Right lobe of liver (tissue), 6 donors: ENCODE data around the gene SLC16A14. TPM values are rescaled to one million over a fixed set of nuclear protein-coding genes. Genes with fewer than 3 reads are reported as not detected.

Experiments used
- ATAC-seq, 4 donors: fragments of 200-7000 bp; cut with Tn5 transposase; one replicate each; pipeline ENCODE4 v1.9.1; 2020; ENCODE audit warnings: mild to moderate bottlenecking in 4 of 4, moderate library complexity in 4 of 4
- DNase-seq, 3 donors: peaks; one replicate each; pipeline ENCODE4 v3.0.0-alpha.2; 2020
- H3K27ac ChIP-seq, 3 donors: fragments of 200-600 bp; one replicate each; pipeline ENCODE4 v1.8.0; 2022
- H3K27me3 ChIP-seq, 2 donors: fragments of 200-600 bp; one replicate each; pipeline ENCODE4 v1.8.0; 2022
- H3K36me3 ChIP-seq, 4 donors: fragments of 200-600 bp; sonication (generic) in 1 of 4; one replicate each; pipeline versions ENCODE4 v1.5.1 to v1.8.0; 2017 to 2022; ENCODE audit warnings: control low read depth in 1 of 4
- H3K4me1 ChIP-seq, 4 donors: fragments of 200-600 bp; sonication (generic) in 1 of 4; one replicate each; pipeline versions ENCODE4 v1.5.1 to v1.8.0; 2017 to 2022; ENCODE audit warnings: control low read depth in 1 of 4
- H3K4me3 ChIP-seq, 3 donors: fragments of 200-600 bp; one replicate each; pipeline ENCODE4 v1.8.0; 2022
- H3K9me3 ChIP-seq, 4 donors: fragments of 200-600 bp; sonication (generic) in 1 of 4; one replicate each; pipeline versions ENCODE4 v1.5.1 to v1.8.0; 2017 to 2022; ENCODE audit warnings: control low read depth in 1 of 4
- POLR2A ChIP-seq: fragments of 450-650 bp; IDR thresholded peaks from one replicate; pipeline ENCODE4 v1.6.1; 2017; ENCODE audit warnings: antibody characterized with exemption, mild to moderate bottlenecking
- WGBS: methylation state at CpG from one replicate; pipeline ENCODE4 v1.1.6; 2018; ENCODE audit warnings: low coverage, low lambda C conversion rate; ENCODE audit not compliant: insufficient coverage; ENCODE audit errors: missing lambda C conversion rate; 5-methylcytosine and 5-hydroxymethylcytosine counted together
- intact Hi-C, 2 donors: fragments of 100-400 bp; cut with DNase I; formaldehyde crosslinking; loops; one replicate each; pipeline versions ENCODE4 v1.11.2 to v1.14.1; 2022
- total RNA-seq, 6 experiments: library from RNA; depleted of rRNA in 2 of 6; stranded (reverse); fragments of >200 nt in 2 of 6; fragmentation: NEBNext Ultra II Directional in 3 of 6; extraction: Animal tissue kit (Norgen Biotek cat#: 25700) in 3 of 6; gene quantifications; one replicate each; pipeline versions ENCODE4 v1.1.0 to v1.2.4, GENCODE V29; 2016 to 2023
- TF ChIP-seq, protein P1 (sequence below), 4 donors: fragments of 200-600 bp in 3 of 4; fragments of 450-650 bp in 1 of 4; IDR thresholded peaks; one replicate each; pipeline versions ENCODE4 v1.5.1 to v1.8.0; 2016 to 2022; ENCODE audit warnings: antibody characterized with exemption in 4 of 4, mild to moderate bottlenecking in 2 of 4
- donor health status: DM: no; HTN: yes; CAD: no.
- donor health status: DM: no; HTN: no; CAD: no.
- donor health status: DM: no; HTN: no; CAD: no.
- donor health status: DM: no; HTN: yes; CAD: no.
- donor health status: DM: no; HTN: yes; CAD: no.

The SLC16A14 gene
- total RNA-seq, 6 experiments from 2014 or later, result 0.14 to 2.1 (median 0.60) TPM

DNA sequence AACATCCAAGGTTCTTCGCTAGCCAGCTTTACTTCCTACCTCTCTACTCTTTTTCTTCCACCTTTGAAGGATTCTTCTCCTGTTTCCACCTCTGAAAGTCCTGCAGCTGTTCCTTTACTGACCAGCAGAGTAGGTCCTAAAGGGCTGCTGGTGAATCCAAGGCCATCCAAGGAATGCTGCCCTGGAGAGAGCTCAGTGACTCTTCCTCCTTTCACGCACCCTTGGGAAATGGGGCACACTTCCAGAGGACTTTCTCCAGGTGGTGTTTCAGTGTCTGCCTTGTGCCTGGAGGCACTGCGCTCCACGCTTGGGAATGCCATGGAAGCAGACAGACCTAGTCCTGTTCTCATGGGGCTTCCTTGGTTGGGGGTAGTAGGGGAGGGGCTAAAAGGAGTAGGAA lies 45.4 kb downstream of the SLC16A14 start:
- ATAC-seq (no peak), DNase-seq (no peak)
- Histone ChIP-seq H3K4me1 (no peaks in the 10 kb centered on the region), H3K9me3 (no peaks in the 10 kb centered on the region), H3K36me3 (no peaks in the 10 kb centered on the region), H3K27ac (no peak overlapping the region), H3K27me3 (no peaks in the 10 kb centered on the region), H3K4me3 (no peak overlapping the region)
- TF ChIP-seq, protein P1, sequence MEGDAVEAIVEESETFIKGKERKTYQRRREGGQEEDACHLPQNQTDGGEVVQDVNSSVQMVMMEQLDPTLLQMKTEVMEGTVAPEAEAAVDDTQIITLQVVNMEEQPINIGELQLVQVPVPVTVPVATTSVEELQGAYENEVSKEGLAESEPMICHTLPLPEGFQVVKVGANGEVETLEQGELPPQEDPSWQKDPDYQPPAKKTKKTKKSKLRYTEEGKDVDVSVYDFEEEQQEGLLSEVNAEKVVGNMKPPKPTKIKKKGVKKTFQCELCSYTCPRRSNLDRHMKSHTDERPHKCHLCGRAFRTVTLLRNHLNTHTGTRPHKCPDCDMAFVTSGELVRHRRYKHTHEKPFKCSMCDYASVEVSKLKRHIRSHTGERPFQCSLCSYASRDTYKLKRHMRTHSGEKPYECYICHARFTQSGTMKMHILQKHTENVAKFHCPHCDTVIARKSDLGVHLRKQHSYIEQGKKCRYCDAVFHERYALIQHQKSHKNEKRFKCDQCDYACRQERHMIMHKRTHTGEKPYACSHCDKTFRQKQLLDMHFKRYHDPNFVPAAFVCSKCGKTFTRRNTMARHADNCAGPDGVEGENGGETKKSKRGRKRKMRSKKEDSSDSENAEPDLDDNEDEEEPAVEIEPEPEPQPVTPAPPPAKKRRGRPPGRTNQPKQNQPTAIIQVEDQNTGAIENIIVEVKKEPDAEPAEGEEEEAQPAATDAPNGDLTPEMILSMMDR (IDR thresholded peaks at IDR 0.05), result no peak
- no peak for TF ChIP-seq POLR2A
- intact Hi-C loops, result no loop called here
- 96% methylated on average over 2 of the region's 4 CpGs for WGBS

DNA sequence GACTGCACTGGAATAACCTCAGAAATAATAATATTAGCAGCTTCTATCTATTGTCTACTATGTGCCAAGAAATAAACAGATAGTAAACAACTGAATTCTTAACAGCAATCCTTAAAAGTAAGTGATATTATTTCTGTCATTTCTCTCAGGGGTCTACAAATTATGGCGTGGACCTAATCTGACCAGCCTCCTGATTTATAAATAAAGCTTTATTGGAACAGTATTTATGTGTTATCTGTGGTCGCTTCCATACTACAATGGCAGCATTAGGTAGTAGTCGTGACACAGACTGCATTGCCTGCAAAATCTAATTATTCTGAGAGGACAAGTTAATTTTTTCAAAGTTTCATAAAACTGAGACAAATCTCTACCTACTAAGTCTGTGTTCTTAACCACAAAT lies 49.0 kb downstream of the SLC16A14 start:
- intact Hi-C loops, result no loop called here
- Histone ChIP-seq H3K9me3 (no peaks in the 10 kb centered on the region), H3K36me3 (no peaks in the 10 kb centered on the region), H3K4me3 (no peak overlapping the region), H3K27ac (no peak overlapping the region), H3K27me3 (no peaks in the 10 kb centered on the region), H3K4me1 (no peaks in the 10 kb centered on the region)
- 74% methylated on average over 3 of the region's 3 CpGs for WGBS
- DNase-seq (no peak), ATAC-seq (no peak)
- no peak for TF ChIP-seq POLR2A
- TF ChIP-seq, protein P1 (IDR thresholded peaks at IDR 0.05), result no peak

DNA sequence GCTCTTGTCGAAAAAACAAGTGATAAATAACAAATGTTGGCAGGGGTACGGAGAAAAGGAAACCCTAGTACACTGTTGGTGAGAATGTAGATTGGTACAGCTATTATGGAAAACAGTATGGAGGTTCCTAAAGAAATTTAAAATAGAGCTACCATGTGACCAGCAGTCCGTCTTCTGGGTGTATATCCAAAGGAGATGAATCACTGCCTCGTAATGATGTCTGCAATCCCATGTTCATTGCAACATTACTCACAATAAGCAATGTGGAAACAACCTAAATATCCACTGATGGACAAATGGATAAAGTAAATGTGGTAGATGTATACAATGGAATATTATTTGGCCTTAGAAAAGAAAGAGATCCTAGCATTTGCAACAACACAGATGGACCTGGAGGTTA lies 50.6 kb downstream of the SLC16A14 start:
- intact Hi-C loops, result no loop called here
- H3K36me3 ChIP-seq, result no peaks in the 10 kb centered on the region
- DNase-seq (no peak), ATAC-seq (no peak)
- H3K4me1 ChIP-seq, result no peaks in the 10 kb centered on the region
- H3K27me3 ChIP-seq, result no peaks in the 10 kb centered on the region
- TF ChIP-seq POLR2A, result no peak
- TF ChIP-seq, protein P1 (IDR thresholded peaks at IDR 0.05), result no peak
- H3K4me3 ChIP-seq, result no peak overlapping the region
- 87% methylated on average over 4 of the region's 4 CpGs for WGBS
- H3K27ac ChIP-seq, result no peak overlapping the region
- no peaks in the 10 kb centered on the region for H3K9me3 ChIP-seq

DNA sequence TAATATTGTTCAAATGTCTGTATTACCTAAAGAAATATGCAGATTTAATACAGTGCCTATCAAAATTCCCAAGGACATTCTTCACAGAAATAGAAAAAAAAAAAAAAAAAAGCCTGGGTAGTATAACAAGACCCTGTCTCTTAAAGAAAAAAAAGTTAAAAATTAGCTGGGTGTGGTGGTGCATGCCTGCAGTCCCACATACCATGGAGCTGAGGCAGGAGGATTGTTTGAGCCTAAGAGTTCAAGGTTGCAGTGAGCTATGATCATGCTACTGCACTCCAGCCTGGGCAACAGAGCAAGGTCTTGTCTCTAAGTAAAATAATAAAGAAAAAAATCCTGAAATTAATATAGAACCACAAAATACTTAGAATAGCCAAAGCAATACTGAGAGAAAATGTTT lies 51.9 kb downstream of the SLC16A14 start:
- Histone ChIP-seq H3K36me3 (no peaks in the 10 kb centered on the region), H3K27me3 (no peaks in the 10 kb centered on the region), H3K4me3 (no peak overlapping the region), H3K4me1 (no peaks in the 10 kb centered on the region), H3K9me3 (no peaks in the 10 kb centered on the region), H3K27ac (no peak overlapping the region)
- ATAC-seq (no peak), DNase-seq (no peak)
- intact Hi-C loops, result no loop called here
- TF ChIP-seq, protein P1 (IDR thresholded peaks at IDR 0.05), result no peak
- TF ChIP-seq POLR2A, result no peak

DNA sequence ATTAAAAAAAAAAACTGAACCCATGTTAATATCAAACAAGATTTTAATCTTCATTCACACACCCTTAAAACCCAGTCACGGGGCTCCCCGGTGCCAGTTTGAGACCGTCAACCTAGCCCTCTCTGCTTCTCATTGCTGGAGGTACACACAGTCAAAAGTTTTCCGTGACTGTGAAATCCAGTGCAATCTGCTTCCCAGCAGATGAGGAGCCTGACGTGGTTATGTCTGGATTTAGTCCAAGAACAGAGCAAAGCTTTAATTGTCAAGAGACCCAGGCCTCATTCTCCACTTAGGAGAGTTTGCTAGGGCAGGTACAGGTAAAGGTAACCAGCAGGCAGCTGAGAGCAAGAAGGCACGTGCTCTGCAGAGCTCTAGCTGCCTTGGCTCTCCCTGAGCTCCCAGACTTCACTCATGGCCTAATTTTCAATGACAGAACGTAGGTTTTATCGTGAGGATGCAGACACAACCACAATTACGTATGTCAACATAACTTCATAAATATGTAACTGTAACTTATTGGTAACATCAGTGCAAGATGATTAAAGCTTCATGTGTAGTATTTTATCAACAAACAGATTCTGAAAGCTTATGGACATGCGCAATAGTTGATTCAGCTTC lies 56.3 kb downstream of the SLC16A14 start:
- intact Hi-C loops, result no loop called here
- WGBS, result 84% methylated on average over 8 of the region's 10 CpGs

More for the DNA sequence above, 56.3 kb downstream of the SLC16A14 start:
- TF ChIP-seq, protein P1 (IDR thresholded peaks at IDR 0.05), result no peak
- no peak for TF ChIP-seq POLR2A
- Histone ChIP-seq H3K9me3 (no peaks in the 10 kb centered on the region), H3K27ac (no peak overlapping the region), H3K4me3 (no peak overlapping the region), H3K36me3 (no peaks in the 10 kb centered on the region), H3K27me3 (no peaks in the 10 kb centered on the region), H3K4me1 (no peaks in the 10 kb centered on the region)
- ATAC-seq (no peak), DNase-seq (no peak)
